Activated T-cell treated with anti-CD3 and anti-CD28 coated beads, Interleukin-2, amount 50 U/mL, for 24 hours (primary cell): Measurements from ENCODE around the gene SLIT1.

ENCODE experiments used
- DNase-seq: peaks from one replicate; pipeline ENCODE4 v3.0.0-alpha.2; 2020
- H3K27ac Mint-ChIP-seq: 2 replicates; pipeline ENCODE4 v1.8.0; 2020; ENCODE audit warnings: mild to moderate bottlenecking, mixed read lengths
- H3K27me3 Mint-ChIP-seq: 2 replicates; pipeline ENCODE4 v1.8.0; 2020; ENCODE audit warnings: mixed read lengths
- H3K36me3 Mint-ChIP-seq: 2 replicates; pipeline ENCODE4 v1.8.0; 2020; ENCODE audit warnings: low read depth, mixed read lengths
- H3K4me1 Mint-ChIP-seq: 2 replicates; pipeline ENCODE4 v1.8.0; 2020; ENCODE audit warnings: low read depth, mixed read lengths
- H3K4me3 Mint-ChIP-seq: 2 replicates; pipeline ENCODE4 v1.8.0; 2020; ENCODE audit warnings: mild to moderate bottlenecking, moderate library complexity, mixed read lengths
- H3K9me3 Mint-ChIP-seq: 2 replicates; pipeline ENCODE4 v1.8.0; 2020; ENCODE audit warnings: mixed read lengths

Gene SLIT1

GRCh38 chr10:97107551-97107950, 78.2 kb downstream of the SLIT1 start:
- H3K4me3 Mint-ChIP-seq, result no peak overlapping the region
- H3K36me3 Mint-ChIP-seq, result no peaks in the 10 kb centered on the region
- no peak overlapping the region for H3K27ac Mint-ChIP-seq
- H3K9me3 Mint-ChIP-seq, result no peaks in the 10 kb centered on the region
- peaks cover 4% of the 10 kb centered on the region for H3K27me3 Mint-ChIP-seq
- H3K4me1 Mint-ChIP-seq, result no peaks in the 10 kb centered on the region
- DNase-seq, result no peak

GRCh38 chr10:97106207-97106606, 79.6 kb downstream of the SLIT1 start:
- Mint-ChIP-seq H3K4me3 (no peak overlapping the region), H3K27me3 (peaks cover 4% of the 10 kb centered on the region), H3K36me3 (no peaks in the 10 kb centered on the region), H3K27ac (no peak overlapping the region), H3K4me1 (no peaks in the 10 kb centered on the region), H3K9me3 (no peaks in the 10 kb centered on the region)
- no peak for DNase-seq

DNA sequence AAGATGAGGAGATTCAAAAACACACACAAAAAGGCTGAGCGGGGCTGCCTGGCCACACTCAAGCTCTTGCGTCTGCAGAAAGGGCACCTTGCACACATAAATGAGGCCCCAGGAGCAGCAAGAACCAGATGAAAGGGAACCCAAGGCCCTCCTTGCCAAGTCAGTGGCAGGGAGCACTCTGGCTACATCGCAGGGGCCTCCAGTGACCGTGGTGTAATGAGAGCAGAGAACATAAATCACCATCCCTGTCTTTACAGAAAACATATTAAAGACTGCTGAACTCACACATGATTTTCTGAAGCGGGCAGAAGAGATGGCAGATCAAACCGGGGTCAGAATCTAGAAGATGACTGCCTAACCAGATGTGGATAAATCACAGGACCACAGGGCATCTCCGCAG, 80.5 kb downstream of the SLIT1 start:
- Mint-ChIP-seq H3K27ac (no peak overlapping the region), H3K4me3 (no peak overlapping the region), H3K27me3 (peaks cover 4% of the 10 kb centered on the region), H3K36me3 (no peaks in the 10 kb centered on the region), H3K9me3 (no peaks in the 10 kb centered on the region), H3K4me1 (no peaks in the 10 kb centered on the region)
- DNase-seq, result no peak

- Mint-ChIP-seq H3K36me3 (no peaks in the 10 kb centered on the region), H3K27me3 (no peaks in the 10 kb centered on the region), H3K4me3 (no peak overlapping the region), H3K27ac (no peak overlapping the region), H3K4me1 (no peaks in the 10 kb centered on the region), H3K9me3 (no peaks in the 10 kb centered on the region)
- no peak for DNase-seq
Observed at GRCh38 chr10:97103316-97104080, 82.3 kb downstream of the SLIT1 start.

DNA sequence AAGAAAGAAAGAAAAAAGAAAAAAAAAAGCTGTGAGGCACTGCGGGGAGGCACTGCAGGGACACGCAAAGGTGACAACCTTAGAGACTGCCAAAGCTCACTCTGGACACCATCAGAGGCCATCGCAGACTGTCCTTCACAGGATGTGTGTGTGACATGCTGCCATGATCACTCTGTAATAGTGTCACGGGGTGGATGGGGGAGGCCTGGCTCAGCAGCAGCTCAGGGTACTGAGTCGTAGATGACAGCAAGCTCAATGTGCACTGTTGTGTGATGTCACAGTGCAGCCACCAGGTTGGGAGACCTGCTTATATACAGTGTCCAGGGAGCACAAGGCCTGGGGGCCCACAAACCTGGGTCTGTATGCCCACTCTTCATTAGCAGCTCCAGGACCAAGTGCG, 83.3 kb downstream of the SLIT1 start:
- H3K27ac Mint-ChIP-seq, result no peak overlapping the region
- peaks cover 4% of the 10 kb centered on the region for H3K27me3 Mint-ChIP-seq
- H3K36me3 Mint-ChIP-seq, result no peaks in the 10 kb centered on the region
- no peaks in the 10 kb centered on the region for H3K4me1 Mint-ChIP-seq
- no peak overlapping the region for H3K4me3 Mint-ChIP-seq
- H3K9me3 Mint-ChIP-seq, result no peaks in the 10 kb centered on the region
- no peak for DNase-seq

GRCh38 chr10:97101166-97101940, 84.4 kb downstream of the SLIT1 start:
- H3K9me3 Mint-ChIP-seq, result no peaks in the 10 kb centered on the region
- no peaks in the 10 kb centered on the region for H3K36me3 Mint-ChIP-seq
- DNase-seq, result no peak
- H3K4me1 Mint-ChIP-seq, result peaks cover 10% of the 10 kb centered on the region
- peaks cover 10% of the 10 kb centered on the region for H3K27me3 Mint-ChIP-seq
- no peak overlapping the region for H3K27ac Mint-ChIP-seq
- H3K4me3 Mint-ChIP-seq, result no peak overlapping the region

GRCh38 chr10:97100657-97101056, 85.1 kb downstream of the SLIT1 start:
- peaks cover 15% of the 10 kb centered on the region for H3K27me3 Mint-ChIP-seq
- no peaks in the 10 kb centered on the region for H3K9me3 Mint-ChIP-seq
- no peak for DNase-seq
- H3K36me3 Mint-ChIP-seq, result no peaks in the 10 kb centered on the region
- no peak overlapping the region for H3K4me3 Mint-ChIP-seq
- H3K27ac Mint-ChIP-seq, result no peak overlapping the region
- peaks cover 17% of the 10 kb centered on the region for H3K4me1 Mint-ChIP-seq

- no peaks in the 10 kb centered on the region for H3K36me3 Mint-ChIP-seq
- no peak overlapping the region for H3K27ac Mint-ChIP-seq
- no peaks in the 10 kb centered on the region for H3K9me3 Mint-ChIP-seq
- DNase-seq, result no peak
- H3K27me3 Mint-ChIP-seq, result peaks cover 15% of the 10 kb centered on the region
- peaks cover 18% of the 10 kb centered on the region for H3K4me1 Mint-ChIP-seq
- no peak overlapping the region for H3K4me3 Mint-ChIP-seq
Observed at GRCh38 chr10:97099868-97100267, 85.9 kb downstream of the SLIT1 start.

- H3K4me3 Mint-ChIP-seq, result no peak overlapping the region
- peaks cover 15% of the 10 kb centered on the region for H3K27me3 Mint-ChIP-seq
Observed at GRCh38 chr10:97099089-97099488, 86.7 kb downstream of the SLIT1 start.

DNA sequence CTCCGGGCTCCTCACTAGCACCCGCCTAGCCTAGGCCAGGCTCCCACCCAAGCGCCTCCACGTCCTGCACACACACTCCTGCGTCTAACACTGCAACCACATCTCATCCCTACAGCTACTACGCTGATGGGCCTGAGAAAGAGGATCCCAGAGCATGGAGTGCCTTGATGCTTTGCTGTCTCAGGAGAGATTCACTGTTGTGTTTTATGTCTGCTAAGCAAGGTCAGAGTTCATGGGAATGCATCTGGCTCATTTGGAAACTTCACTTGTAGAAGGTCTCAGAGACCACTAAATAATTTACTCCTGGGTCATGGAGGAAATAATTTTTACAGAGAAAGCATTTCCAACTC, 88.7 kb downstream of the SLIT1 start:
- Mint-ChIP-seq H3K27ac (no peak overlapping the region), H3K4me3 (no peak overlapping the region), H3K4me1 (peaks cover 18% of the 10 kb centered on the region), H3K9me3 (no peaks in the 10 kb centered on the region), H3K36me3 (no peaks in the 10 kb centered on the region), H3K27me3 (peaks cover 15% of the 10 kb centered on the region)
- no peak for DNase-seq

More at GRCh38 chr10:97099089-97099488, 86.7 kb downstream of the SLIT1 start:
- Mint-ChIP-seq H3K9me3 (no peaks in the 10 kb centered on the region), H3K36me3 (no peaks in the 10 kb centered on the region), H3K27ac (no peak overlapping the region), H3K4me1 (peaks cover 18% of the 10 kb centered on the region)
- no peak for DNase-seq

DNA sequence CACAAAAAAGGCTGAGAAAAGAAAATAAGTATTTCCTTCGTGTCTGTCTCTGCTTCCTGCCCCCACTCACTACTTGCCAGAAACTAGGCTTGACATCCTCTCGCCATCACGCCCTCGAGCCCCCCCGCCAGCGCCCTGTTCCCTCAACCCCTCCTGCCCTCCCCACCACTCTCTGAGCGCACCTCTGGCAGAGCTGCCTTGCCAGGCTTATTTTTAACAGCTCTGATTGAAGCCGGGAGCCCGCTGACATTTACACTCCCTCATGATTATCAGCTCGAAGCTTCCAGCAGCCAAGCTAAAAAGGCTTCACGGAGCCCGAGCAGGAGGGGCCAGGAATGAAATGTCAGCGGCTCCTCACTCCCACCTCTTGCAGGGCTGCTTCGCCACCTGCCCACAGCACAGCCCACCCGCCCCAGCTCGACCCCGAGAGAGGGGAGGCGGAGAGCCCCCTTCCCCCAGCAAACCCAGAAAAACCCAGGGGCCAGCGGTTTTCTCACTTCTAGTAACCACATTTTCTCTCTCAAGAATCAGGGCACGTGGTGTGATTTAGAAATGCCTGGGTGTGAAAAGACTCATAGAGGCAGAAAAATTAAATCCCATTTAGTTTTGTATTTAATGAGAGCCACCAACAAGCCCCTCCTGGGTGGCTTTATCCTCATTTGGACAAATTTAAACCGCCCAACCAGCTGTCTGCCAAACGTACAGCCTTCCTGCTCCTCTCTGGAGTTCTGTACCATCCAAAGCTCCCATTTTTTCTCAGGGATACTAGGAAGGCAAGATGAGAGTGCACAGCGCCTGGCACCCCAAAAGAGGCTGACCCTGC, 89.3 kb downstream of the SLIT1 start:
- Mint-ChIP-seq H3K9me3 (no peaks in the 10 kb centered on the region), H3K36me3 (no peaks in the 10 kb centered on the region), H3K27ac (no peak overlapping the region), H3K27me3 (peaks cover 15% of the 10 kb centered on the region), H3K4me1 (peaks cover 18% of the 10 kb centered on the region), H3K4me3 (no peak overlapping the region)
- peak; percentile 42 for DNase-seq

GRCh38 chr10:97095701-97096260, 90.0 kb downstream of the SLIT1 start:
- peaks cover 18% of the 10 kb centered on the region for H3K4me1 Mint-ChIP-seq
- no peak for DNase-seq
- no peaks in the 10 kb centered on the region for H3K9me3 Mint-ChIP-seq
- H3K36me3 Mint-ChIP-seq, result no peaks in the 10 kb centered on the region
- no peak overlapping the region for H3K4me3 Mint-ChIP-seq
- peaks cover 15% of the 10 kb centered on the region for H3K27me3 Mint-ChIP-seq
- H3K27ac Mint-ChIP-seq, result no peak overlapping the region

DNA sequence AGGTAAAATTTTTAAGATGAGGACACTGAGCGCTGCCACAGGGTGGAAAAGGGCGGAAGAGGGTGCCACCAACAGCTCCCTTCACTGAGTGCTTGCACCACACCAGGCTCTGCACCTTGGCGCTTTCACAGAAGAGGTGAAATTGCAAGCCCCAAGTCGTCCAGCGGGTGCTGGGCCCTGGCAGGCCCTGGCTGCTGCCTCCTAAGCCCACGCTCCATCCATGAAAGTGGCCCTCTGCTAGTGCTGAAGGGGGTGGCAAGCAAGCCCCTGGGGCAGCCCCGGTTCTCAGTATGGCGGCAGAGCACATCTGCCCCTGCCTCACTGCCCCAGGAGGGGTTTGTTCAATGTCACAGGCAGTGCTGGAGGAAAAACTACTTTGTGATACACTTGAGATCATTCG, 95.1 kb downstream of the SLIT1 start:
- H3K9me3 Mint-ChIP-seq, result no peaks in the 10 kb centered on the region
- H3K27ac Mint-ChIP-seq, result no peak overlapping the region
- no peaks in the 10 kb centered on the region for H3K36me3 Mint-ChIP-seq
- peaks cover under 1% of the 10 kb centered on the region for H3K4me1 Mint-ChIP-seq
- H3K4me3 Mint-ChIP-seq, result no peak overlapping the region
- H3K27me3 Mint-ChIP-seq, result peaks cover 31% of the 10 kb centered on the region
- DNase-seq, result no peak

DNA sequence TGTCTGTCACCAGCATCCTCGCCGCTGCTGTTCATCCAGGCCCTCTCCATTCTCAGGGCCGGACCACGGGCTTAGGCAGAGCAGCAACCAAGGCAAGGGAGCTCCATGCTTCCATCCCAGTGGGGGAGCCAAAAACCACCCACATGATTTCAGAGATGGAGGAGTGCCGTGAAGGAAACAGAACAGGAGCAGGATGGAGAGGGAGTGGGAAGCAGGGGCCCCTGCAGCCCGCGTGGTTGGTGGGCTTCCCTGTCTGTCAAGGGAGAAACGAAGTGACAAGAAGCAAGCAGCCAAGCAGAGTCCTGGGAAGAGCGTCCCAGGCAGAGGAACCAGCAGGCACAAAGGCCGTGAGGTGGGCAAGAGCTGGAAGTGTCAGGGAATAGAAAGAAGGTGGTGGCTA, 95.7 kb downstream of the SLIT1 start:
- no peak for DNase-seq
- peaks cover 31% of the 10 kb centered on the region for H3K27me3 Mint-ChIP-seq
- no peak overlapping the region for H3K4me3 Mint-ChIP-seq
- no peaks in the 10 kb centered on the region for H3K4me1 Mint-ChIP-seq
- H3K27ac Mint-ChIP-seq, result no peak overlapping the region
- no peaks in the 10 kb centered on the region for H3K9me3 Mint-ChIP-seq
- H3K36me3 Mint-ChIP-seq, result no peaks in the 10 kb centered on the region
